CD4-positive, alpha-beta T cell treated with Interferon gamma for 1 hour (primary cell): ENCODE data around the gene PRLH.

ENCODE experiments used
- DNase-seq: peaks from one replicate; pipeline ENCODE4 v3.0.0-alpha.2; 2020

The PRLH gene, protein sequence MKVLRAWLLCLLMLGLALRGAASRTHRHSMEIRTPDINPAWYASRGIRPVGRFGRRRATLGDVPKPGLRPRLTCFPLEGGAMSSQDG

DNA sequence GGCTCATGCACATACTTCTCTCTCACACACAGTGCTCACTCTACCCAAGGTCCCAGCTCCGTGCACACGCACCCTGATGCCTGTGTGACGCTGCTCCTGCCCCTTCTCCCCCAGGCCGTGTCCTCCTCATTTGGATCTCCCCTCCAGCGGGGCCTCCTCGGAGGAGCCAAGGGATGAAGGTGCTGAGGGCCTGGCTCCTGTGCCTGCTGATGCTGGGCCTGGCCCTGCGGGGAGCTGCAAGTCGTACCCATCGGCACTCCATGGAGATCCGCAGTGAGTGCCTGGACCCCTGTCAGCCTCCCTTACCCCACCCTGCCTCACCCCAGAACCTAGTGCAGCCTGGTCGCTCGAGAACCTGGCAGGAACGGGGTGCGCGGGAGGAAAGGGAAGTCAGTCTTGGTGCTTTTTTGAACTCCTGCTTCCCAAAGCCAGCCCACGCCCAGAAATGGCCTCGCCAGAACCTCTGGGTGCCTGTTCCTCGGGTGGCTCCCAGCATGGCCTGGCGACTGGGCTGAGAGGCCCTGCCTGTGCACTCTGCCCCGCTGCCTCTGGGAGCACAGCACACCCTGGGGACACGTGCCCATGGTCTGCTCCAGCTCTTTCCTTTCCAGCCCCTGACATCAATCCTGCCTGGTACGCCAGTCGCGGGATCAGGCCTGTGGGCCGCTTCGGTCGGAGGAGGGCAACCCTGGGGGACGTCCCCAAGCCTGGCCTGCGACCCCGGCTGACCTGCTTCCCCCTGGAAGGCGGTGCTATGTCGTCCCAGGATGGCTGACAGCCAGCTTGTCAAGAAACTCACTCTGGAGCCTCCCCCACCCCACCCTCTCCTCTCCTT, at the start of gene PRLH:
Gene PRLH (plus strand): TSS at position 174 of the 835 bp plus-strand sequence. CDS start 0 bp downstream, at position 174.
- DNase-seq: no peak

DNA sequence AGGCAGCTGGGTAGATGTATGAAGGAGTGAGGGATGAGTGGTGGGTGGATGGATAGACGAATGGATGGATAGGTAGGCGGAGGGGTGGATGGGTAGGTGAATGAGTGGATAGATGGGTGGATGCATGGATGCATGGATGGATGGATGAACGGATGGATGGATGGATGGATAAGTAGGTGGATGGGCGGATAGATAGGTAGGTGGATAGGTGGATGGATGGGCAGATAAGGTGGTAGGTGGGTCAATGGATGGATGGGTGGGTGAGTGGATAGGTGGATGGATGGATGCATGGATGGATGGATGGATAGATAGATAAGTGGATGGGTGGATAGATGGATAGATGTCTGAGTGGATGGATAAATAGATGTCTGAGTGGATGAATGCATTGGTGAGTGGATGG, 49.2 kb upstream of the PRLH start:
- no peak for DNase-seq

DNA sequence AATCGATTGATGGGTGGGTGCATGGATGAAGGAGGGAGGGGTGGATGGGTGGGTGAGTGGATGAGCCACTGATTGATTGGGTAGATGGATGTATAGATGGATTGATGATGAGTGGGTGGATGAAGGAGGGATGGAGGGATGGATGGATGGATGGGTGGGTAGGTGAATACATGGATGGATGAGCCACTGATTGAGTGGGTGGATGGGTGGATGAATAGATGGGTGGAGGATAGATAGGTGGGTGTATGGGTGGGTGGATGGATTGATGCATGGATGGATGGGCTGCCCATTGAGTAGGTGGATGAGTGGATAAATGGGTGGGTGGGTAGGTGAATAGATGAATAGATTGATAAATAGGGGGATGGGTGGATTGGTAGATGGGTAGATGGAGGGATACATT, 48.4 kb upstream of the PRLH start:
- DNase-seq: no peak

DNA sequence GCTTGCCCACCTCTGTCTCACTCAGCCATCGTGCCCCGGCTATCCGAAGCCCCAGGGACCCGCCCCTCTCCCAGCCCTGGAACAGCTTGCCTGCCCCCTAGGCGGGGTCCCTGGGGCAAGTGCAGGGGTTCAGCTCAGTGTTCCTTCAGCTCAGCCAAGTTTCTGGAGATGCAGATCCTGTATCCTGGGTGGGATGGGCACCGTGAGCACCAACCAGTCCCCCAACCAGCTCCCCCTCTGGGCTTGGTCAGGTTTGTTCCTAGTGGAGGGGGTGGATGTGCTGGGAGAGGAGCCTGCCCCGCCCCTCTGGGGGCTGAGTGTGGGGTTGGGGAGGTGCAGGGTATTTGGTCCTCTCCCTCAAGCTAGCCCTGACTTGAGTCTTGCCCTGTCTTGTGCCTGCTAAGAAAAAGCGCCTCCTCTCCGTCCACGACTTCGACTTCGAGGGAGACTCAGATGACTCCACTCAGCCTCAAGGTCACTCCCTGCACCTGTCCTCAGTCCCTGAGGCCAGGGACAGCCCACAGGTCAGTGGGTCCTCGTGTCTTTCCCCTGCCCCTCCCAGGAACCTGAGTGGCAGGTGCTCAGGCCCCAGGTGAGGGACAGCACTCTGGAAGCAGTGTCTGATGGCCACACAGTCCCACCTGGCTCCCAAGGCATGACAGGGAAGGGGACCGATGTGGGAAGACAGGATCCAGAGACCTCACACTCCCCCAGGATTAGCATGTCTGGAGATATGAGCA, 46.7 kb upstream of the PRLH start:
- DNase-seq: no peak

DNA sequence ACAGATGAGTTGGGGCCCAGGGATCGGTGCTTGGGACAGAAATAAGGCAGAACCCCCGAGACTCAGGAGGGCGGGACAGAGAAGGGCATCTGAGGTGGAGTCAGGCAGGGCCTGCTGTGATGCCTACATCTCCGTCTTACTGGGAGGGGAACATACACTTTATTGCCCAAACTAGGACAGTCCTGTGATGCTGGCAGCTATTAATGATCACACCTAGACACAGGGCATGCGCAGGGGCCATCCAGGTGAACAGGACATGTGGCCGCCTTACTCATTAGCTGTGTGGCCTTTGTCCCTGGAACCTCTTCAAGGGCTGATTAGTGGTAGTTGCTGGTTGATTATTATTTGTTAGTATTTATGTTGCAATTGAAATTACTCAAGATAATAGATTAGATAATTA, 46.1 kb upstream of the PRLH start:
- DNase-seq: no peak

DNA sequence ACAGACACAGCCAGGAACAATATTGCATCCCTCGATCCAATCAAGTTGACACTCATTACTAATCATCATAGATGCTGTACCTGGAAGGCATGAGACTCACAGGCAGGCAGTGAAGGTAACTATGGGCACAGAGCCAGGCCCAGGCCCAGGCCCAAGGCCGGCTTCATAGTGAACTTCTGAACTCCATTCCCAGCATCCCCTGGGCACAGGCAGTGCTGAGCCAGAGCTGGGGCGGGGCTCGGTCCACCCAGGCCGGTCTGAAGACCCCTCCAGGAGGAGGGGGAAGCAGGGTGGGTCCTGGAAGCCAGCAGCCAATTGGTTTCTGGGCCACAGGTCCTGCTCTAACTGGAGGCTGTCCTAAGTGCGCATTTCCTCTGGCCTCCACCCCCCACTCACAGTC, 41.7 kb upstream of the PRLH start:
- DNase-seq: no peak

DNA sequence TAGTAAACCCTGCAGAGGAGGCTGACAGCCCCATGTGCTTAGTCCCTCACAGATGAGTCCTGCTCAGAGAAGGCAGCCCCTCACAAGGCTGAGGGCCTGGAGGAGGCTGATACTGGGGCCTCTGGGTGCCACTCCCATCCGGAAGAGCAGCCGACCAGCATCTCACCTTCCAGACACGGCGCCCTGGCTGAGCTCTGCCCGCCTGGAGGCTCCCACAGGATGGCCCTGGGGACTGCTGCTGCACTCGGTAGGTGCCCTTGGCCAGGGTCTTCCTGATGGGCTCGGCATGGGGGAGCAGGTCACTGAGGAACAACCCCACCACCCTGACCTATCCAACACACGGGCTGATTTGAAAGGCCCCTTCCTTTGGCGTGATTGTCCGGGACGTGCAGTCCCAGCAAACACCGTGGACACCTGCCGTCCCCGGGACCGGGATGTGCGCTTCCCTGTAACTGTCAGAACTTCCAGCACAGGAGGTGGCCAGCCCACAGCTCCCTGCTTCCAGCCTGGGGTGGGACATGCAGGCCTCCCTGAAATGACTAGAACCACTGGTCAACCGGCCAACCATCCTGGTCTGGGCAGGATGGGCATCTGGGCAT, 40.7 kb upstream of the PRLH start:
- no peak for DNase-seq

DNA sequence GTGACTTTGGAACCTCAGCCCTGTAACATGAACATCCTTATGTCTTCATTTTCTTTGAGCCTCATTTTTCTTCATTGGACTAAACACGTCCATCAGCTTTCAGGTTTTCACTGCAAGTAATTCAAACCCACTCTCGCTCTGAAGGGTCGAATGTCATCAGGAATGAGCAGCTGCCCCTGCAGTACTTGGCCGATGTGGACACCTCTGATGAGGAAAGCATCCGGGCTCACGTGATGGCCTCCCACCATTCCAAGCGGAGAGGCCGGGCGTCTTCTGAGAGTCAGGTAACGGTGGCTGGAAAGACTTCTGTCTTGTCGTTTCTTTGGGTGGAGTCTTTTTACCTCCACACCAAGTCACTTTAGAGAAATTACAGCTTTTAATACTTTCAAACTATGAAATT, 39.1 kb upstream of the PRLH start:
- DNase-seq: no peak

DNA sequence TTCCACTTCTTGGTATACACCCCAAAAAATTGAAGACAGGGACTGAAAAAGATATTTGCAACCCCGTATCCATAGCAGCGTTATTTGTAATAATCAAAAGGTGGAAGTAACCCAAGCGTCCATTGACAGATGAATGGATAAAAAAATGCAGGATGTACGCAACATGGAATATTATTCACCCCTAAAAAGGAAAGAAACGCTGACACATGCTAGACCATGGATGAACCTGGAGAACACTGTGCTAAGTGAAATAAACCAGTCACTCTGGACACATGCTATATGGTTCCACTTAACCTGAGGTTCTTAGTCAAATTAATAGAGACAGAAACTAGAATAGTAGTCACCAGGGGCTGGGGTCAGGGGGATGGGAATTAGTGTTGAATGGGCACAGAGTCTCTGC, 38.6 kb upstream of the PRLH start:
- no peak for DNase-seq

DNA sequence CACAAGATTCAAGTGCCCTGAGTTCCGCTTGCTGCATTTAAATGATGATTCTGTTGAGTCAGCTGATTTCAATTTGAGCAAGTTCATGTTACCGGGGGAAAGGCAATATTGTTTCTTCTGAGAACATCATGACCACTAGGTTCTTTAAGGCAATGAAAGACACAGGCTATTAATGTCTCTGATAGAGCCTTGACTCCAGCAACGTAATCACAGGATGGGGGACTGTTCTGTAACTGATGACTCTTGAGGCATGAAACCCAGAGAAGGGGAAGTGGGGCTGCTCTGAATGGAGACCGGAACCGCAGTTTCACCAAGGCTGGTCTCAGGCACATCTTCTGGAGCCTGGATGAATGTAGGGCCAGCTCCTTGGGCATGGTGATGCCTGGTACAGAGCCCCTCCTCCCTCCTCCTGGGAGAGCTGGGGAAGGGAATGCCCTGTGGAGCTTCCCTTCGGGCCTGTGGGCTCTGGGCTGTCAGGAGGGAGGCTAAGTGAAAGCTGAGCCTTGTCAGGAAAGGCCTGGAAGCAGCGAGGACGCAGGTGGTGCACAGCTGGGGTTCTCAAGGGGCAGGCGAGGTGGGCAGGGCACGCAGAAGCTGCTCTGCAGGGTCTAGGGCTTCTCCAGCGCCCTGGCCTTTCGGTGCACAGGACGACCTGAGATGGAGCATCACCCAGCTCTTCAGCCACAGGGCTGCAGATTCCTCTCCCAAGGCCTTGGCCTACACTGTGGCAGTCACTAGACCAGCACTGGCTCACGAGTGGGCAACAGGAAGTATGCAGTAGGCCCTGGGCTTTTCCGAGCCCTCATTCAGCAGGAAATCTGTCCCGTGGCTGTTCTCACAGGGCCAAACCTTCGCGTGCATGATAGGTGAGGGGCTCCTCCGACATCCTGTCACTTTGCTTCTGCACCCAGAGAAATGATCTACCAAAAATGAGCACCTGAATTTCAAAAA, 36.6 kb upstream of the PRLH start:
- DNase-seq: no peak

DNA sequence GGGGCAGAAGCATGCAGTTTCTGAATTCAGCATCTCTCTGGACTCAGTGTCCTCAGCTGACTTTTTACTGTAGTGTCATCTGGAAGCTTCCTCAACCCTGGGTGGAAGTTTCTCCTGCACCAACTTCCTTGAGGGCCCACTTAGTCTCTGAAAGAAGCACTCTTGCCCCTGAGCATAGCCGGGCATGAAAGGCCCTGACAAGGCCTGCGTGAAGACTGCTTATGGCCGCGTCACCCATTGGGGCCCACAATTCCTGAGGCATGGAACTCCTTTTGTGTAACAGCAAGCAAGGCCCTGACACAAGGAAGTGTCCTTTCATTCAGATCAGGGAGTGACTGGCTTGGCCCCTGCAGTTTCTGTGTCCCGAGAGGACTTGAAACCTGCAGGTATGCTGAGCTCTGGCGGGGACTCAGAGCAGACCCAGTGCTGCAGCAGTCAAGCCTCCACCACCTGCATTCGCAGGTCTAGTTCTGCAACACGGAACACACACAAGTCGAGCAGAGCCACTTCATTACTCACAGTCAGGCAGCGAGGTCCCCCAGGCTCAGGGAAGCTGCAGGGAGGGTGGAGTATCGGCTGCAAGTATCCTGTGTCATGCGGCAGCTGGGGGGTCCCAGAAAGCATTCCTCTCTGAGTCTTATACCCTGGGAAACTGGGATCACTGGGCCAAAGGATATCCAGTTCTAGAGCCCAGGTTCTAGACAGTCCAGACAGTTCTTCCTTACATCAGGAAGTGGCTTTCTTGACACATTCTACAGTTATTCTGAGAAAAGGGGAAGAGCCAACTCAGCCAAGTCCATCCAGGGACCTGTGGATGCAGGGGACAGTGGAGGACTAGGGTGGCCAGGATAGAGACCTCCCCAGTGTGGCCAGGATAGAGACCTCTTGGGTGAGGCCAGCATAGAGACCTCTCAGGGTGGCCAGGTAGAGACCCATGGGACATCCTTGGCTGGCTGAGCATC, 35.6 kb upstream of the PRLH start:
- no peak for DNase-seq

DNA sequence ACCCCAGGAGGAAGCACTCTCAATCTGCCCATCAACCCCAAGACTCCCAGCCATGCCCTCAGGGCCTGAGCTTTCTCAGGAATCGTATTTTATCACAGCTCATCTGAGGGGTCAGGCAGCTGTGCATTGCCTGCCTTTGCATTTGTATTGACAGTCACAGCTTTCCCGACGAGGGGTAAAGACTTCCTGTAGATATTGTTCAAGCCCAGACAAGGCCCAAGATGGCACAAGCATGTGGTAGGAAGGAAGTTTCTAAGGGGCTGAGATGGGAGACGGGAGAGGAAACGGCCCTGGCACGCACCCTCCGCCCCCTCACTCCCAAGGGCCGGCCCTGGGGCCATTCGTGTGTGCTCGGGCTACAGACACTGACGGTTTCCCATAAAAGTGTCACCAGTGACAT, 34.2 kb upstream of the PRLH start:
- DNase-seq: no peak

DNA sequence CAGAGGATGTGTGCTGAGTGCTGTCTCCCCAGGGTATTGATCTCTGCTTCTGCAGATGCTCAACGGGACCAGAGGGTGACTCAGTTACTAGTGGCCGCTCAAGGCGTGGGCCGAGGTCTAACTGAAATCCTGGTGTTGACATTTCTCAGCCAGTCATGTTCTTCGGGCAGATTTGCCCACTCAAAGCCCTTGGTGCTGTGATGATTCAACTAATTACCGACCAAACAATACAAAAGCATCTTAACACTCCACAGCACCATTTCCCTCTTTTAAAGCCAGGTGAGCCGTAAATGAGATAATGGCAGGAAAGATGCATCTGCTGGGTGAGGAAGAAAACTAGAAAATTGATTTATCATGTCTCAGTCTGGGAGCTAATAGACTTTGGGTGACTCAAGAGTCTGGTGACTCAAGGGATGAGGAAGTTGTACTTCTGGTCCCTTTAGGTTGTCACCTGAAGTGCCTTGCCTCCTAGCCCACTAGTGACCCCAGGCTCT, 32.7 kb upstream of the PRLH start:
- no peak for DNase-seq

DNA sequence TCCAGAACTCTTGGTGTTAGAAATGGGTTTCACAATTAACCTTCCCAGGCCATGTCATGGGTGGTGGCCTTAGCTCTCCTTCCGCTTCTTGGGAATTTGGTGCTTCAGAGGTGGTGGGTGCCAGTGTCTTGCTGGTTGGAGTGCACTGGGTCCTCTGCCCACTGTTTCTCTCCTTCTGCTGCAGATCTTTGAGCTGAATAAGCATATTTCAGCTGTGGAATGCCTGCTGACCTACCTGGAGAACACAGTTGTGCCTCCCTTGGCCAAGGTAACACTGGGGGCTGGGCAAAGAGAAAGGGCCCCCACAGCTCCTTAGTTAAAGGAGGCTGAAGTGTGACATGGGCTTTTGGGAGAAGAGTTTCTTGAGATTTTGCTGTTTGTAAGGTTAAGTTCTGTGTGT, 32.0 kb upstream of the PRLH start:
- DNase-seq: no peak

DNA sequence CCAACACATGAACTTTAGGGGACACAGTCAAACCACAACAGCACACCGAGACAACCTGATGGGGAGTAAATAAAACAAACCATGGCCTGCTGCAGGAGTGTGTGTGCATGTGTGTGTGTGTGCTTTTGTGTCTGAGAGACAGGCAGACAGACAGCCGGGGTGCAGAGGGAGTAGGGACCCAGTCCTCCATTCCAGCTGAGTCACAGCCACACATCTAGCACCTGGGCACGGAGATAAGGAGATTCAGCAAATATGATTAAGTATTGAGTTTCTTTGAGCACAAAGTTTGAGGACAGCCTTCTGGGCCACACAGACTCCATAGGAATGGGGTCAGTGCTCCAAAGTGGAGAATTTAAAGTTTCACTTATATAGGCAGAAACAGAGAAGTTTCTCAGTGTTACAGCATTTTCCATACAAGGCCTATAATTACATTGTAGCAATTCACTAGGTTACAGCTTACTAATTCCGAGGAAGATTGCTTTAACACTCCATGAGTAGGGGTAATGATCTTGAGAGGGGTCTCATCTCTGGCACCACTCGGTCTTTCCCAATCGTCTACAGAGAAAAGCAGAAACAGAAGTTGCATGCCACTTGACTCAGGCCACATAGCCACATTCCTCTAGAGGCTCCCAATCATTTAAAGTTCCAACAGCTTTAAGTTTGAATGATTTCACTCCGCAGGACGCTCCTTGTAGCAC, 30.8 kb upstream of the PRLH start:
- DNase-seq: no peak

DNA sequence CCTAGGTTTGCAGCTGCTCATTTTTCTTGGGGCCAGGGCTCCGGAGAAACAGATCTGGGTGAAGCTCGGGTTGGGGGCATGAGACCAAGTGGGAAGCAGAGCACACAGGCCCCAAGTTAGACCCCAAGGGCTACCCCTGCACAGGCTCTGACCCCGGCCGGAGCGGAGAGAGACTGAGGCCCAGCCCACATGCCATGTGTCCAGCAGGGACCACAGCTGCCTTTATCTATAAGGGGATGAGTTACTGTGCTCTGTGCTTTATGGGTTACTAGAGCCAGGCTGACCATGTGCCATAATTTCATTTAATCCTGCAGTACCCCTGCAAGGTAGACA, 30.3 kb upstream of the PRLH start:
- DNase-seq: no peak

DNA sequence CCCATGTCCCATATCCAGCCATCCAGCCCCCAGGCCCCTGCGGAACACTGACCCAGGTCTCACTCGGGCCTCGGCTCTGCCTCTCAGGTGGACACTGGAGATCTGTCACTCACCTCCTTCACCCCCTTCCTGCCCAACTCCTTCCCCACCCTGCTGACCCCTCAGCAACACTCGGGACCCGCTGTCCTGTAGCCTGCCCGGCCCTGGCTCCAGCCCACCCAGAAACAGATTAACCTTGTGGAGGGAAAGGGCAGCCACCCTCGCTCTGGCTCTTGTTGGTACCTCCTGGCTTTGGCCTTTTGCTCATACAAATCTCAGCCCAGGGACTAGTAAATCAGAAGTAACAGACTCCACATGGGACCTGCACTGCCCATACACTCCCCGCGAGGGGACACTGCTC, 29.8 kb upstream of the PRLH start:
- DNase-seq: no peak

DNA sequence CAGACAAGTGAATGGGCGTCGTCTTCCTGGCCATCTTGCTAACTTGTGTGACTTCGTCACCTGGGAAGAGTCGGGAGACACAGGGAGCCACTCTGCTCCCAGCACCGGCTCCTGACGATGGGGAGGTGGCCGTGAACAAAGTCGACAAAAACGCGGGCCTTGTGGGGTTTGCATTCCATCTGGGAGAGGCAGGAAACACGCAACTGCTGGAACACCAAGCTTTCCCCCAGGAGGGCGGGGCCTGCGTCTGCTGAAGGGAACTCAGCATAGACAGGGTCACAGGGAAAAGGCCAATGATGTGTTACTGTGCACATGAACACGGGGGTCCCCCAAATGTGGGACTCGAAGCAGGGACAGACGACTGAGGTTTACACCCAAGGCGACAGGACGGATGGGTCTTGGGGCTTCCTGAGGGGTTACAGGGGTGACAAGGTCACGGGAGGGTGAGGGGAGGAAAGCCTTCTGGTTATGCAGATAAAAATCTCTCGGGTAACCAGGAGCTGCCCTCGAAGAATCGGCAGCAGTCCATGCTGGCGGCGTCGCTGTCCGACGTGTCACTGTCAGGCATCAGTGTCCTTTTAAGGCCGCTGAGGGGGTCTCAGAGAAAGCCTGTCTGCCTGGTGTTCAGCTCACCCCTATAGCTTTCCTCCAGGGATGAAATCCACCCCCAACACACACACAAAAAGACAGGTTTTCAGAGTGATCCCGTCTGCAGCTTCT, 28.2 kb upstream of the PRLH start:
- no peak for DNase-seq

DNA sequence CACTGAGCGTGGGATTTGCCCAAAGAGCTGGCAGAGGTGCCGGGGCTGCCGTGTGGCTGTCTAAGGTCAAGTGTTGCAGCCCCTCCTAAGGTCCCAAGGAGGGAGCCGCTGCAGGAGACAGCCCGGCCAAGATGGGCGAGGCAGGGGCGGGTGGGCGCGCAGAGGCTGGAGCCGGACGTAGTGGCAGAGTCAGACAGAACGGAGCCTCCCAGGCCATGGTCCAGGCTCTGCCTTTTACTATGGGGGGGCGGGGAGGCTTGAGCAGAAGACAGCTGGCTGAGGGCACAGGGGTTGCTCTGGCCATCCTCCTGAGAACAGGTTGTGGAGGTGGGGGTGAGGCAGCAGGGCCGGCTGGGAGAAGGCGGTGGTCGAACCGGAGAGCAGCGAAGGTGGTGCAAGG, 27.5 kb upstream of the PRLH start:
- no peak for DNase-seq

DNA sequence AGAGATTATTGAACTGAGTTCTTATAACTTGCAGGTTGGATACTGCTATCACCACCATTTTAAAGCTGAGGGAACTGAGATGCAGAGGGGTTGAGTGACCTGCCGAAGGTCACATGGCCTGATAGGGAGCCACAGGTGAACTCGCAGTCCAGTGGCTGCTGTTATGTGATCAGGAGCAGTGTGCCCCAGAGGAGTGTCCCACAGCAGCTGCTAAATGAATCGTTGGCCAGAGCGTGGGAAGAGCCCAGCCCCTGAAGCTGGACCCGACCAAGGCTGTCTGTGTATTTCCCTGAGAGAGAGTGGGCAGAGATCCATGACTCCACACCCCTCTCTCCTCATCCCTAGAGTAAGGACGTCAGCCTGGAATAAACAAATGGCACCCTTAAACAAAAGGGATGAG, 26.7 kb upstream of the PRLH start:
- no peak for DNase-seq
